Muscle of leg (tissue), 11 donors: ENCODE data around the gene LCLAT1. TPM values are rescaled to one million over a fixed set of nuclear protein-coding genes. Genes with fewer than 3 reads are reported as not detected.

Experiments used
- DNase-seq: peaks from one replicate; pipeline ENCODE4 v3.0.0; 2013
- H3K27ac ChIP-seq: one replicate; pipeline ENCODE4 v1.5.1; 2013; ENCODE audit warnings: mild to moderate bottlenecking, low read length, control low read depth
- H3K27me3 ChIP-seq: one replicate; pipeline ENCODE4 v1.6.1; 2013; ENCODE audit warnings: low read length; ENCODE audit not compliant: control insufficient read depth, insufficient read depth
- H3K36me3 ChIP-seq: one replicate; pipeline ENCODE4 v1.6.1; 2013; ENCODE audit warnings: low read length; ENCODE audit not compliant: control insufficient read depth, insufficient read depth
- H3K4me1 ChIP-seq: one replicate; pipeline ENCODE4 v1.6.1; 2013; ENCODE audit warnings: low read length; ENCODE audit not compliant: control insufficient read depth, insufficient read depth
- H3K4me3 ChIP-seq: one replicate; pipeline ENCODE4 v1.5.1; 2013; ENCODE audit warnings: low read length, control low read depth
- H3K9me3 ChIP-seq: replicated peaks from 2 replicates; pipeline ENCODE4 v1.6.1; 2013; ENCODE audit warnings: low read depth, low read length; ENCODE audit not compliant: control insufficient read depth
- WGBS: methylation state at CpG from one replicate; pipeline ENCODE4 v1.1.5; 2013; ENCODE audit warnings: missing lambda C conversion rate; ENCODE audit not compliant: insufficient coverage; 5-methylcytosine and 5-hydroxymethylcytosine counted together
- polyA plus RNA-seq, 8 donors: library from polyadenylated mRNA; unstranded; fragments of 120-200 nt; gene quantifications; one replicate each; pipeline versions ENCODE4 v1.2.1 to v1.2.3, GENCODE V29; 2013; ENCODE audit warnings: inconsistent platforms in 1 of 8, low replicate concordance in 1 of 8; ENCODE audit not compliant: insufficient read length in 8 of 8, insufficient read depth in 1 of 8
- total RNA-seq: library from RNA; stranded (reverse); fragments of 120-200 nt; gene quantifications from one replicate; pipeline ENCODE4 v1.2.4, GENCODE V29; 2013

LCLAT1 gene
- total and polyA plus RNA-seq, 9 donors = 5.8 to 9.9 (median 7.0) TPM

DNA sequence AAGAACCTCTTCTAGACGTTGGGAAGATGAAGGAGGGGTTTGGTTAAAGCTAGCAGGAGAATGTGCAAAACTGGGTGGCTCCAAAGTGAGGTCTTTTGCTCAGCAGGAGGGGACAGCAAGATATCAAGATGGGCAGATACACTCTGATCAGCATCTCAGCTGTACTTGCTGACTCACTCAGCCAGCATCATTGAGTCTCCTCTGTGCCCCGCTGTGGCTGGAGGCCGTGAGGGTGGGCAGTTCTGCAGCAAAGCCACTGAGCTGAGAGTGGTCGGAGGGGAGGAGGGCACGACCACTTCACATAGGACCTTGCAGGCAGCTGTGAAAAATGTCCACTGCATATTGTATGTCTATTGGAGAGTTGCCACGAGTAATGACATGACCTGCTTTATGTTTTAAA is 208.2 kb downstream of the LCLAT1 start:
- WGBS = 60% methylated on average over 5 of the region's 6 CpGs
- Histone ChIP-seq H3K27me3 (no peaks in the 10 kb centered on the region), H3K36me3 (no peaks in the 10 kb centered on the region), H3K27ac (peak overlapping the region; percentile 71), H3K9me3 (no peaks in the 10 kb centered on the region), H3K4me1 (peaks cover 24% of the 10 kb centered on the region), H3K4me3 (no peak overlapping the region)
- DNase-seq = no peak

DNA sequence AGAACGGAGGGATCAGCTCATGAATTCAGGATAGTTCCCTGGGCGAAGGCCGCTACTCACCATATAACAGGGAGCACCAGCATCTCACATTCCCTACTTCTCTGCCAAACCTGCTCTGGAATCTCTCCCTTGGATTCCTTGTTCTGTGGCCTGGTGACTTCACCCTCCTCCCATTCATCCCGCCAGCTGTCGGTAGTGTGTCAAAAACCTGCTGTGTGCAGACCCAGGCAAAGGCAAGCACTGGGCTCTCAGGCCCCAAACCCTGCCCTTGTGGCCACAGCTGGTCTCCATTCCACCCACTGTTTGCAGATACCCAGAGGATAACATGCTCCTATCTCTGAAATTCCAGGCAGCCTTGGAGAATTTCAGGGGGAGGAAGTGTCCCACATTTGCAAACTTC is 208.6 kb downstream of the LCLAT1 start:
- Histone ChIP-seq H3K36me3 (no peaks in the 10 kb centered on the region), H3K4me1 (peaks cover 28% of the 10 kb centered on the region), H3K27ac (peak overlapping the region; percentile 71), H3K27me3 (no peaks in the 10 kb centered on the region), H3K9me3 (no peaks in the 10 kb centered on the region), H3K4me3 (no peak overlapping the region)
- WGBS = 86% methylated on average over 1 of the region's 5 CpGs
- DNase-seq = peak; percentile 84

DNA sequence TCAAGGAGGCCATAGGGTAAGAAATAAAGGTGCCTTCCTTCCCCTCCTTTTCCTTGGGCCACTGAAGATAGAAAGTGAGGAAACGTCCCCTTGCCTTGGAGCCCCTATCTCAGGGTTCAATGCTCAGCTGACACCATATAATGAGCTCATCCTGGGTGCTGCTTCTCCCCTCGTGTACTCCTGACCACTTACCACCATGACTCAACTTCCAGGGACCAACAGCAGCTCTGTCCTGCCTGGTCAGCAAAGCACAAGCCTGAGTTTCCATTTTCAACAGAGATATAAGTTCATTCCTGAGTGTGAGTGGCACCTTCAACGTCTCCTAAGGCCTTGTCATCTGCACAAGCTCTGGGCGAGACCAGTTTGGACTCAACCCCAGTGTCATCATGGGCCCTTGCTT is 209.0 kb downstream of the LCLAT1 start:
- DNase-seq = no peak
- H3K9me3 ChIP-seq = no peaks in the 10 kb centered on the region
- H3K4me1 ChIP-seq = peaks cover 32% of the 10 kb centered on the region
- H3K36me3 ChIP-seq = no peaks in the 10 kb centered on the region
- peak overlapping the region; percentile 64 for H3K27ac ChIP-seq
- no peak overlapping the region for H3K4me3 ChIP-seq
- 61% methylated on average over 4 of the region's 4 CpGs for WGBS
- no peaks in the 10 kb centered on the region for H3K27me3 ChIP-seq

DNA sequence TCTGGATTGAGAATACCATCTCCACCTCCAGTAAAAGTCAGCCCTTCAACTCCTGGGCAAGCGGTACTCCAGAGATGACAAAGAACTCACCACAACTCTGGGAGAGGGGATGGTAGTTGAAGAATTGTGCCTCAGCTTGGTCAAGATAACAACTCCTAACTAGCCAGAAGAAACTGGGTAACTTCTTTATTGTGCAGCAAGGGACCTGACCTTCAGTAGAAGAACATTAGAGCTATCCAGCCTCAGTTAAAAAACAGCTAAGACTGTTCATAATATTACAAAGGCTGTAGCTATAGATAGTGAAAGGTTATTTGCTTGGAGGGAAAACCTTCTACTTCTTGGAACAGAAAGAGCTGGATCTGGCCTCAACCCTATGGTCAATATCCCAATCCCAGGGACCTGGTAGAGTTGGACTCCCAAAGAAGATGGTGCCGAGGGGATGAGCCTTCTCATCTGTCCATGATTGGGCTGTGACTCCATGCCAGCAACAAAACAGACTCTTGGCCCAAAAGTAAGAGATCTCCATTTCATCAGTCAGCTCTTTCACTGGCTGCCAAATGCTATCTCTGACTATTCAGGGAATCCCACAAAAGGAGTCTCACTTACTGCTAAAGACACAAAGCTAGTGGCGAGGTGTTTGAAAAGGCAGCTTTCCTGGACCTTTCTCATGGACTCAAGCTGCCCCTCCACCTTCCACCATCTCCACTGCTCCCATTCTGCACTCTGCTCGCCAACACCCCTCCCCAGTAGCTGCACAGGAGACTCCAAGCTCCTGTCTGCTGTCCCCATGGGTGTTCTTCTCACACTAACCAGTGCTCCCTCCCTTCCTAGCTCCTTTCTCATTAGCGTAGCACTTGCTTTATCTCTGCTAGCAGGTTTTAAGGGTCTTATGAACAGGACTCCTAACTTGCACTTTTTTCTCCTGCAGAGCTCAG is 214.4 kb downstream of the LCLAT1 start:
- Histone ChIP-seq H3K4me1 (peaks cover 56% of the 10 kb centered on the region), H3K27ac (peak overlapping the region; percentile 74), H3K9me3 (no peaks in the 10 kb centered on the region), H3K27me3 (no peaks in the 10 kb centered on the region), H3K36me3 (no peaks in the 10 kb centered on the region), H3K4me3 (no peak overlapping the region)
- peak; percentile 47 for DNase-seq
- WGBS = 63% methylated on average over 2 of the region's 5 CpGs

DNA sequence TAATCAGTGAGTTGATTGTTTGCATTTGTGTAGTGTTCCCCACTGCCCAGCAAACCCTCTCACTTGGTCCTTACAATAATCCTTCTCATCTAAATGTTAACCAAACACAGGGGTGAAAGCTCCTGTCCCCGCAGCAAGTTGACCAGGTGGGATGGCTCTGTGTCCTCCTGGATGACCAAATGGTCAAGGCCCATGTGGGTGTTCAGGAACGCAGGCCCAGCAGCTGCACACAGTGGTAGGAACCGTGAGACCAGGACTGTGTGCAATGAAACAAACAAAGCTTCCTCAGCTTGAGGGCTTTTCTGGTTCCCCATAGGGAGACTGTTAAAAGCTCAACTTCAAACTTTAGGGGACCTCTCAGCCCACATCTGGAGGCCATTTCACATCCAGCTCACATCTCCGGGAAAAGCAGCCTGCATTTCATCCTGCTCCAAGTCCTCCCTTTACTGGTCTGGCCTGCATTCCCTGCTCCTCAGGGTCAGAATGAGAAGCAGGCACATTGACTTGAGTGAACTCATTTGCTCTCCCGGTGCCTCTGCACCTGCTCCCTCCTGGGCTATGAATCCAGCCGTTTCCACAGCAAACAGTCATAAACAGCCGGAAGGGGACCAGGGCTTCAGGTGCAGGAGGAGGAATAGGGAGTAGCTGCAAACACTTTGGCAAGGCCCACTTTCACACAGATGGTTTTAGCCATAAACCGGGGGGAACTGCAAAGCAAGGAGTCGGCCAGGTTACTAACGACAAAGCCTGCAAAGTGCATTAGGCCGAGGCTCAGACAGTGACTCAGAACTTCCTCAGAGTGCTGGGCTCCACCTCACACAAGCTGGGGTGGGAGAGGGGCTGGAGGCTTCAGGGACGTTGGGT is 215.5 kb downstream of the LCLAT1 start:
- DNase-seq = peak; percentile 99
- WGBS = 19% methylated on average over 9 of the region's 12 CpGs
- Histone ChIP-seq H3K36me3 (no peaks in the 10 kb centered on the region), H3K27me3 (no peaks in the 10 kb centered on the region), H3K9me3 (no peaks in the 10 kb centered on the region), H3K4me3 (no peak overlapping the region), H3K4me1 (peaks cover 56% of the 10 kb centered on the region), H3K27ac (peak overlapping the region; percentile 74)

DNA sequence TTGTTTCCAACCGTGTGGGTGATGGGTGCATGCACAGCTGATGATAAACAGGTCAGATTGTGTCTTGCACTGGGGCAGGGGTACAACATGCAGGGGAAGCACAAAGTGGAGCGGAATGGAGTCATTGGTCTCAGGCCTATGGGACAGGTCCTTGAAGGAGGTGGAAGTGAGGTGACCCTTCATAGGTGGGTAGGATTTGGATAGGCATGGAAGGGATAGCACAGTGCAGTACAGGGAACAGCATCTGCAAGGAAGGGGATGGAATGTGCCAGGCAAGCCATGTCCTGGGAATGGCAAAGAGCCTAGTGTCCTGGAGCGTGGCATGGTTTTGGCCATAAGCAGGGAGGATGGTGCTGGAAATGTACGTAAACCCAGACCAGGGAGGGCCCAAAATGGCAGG is 216.3 kb downstream of the LCLAT1 start:
- peak overlapping the region; percentile 74 for H3K27ac ChIP-seq
- no peaks in the 10 kb centered on the region for H3K36me3 ChIP-seq
- no peak for DNase-seq
- no peaks in the 10 kb centered on the region for H3K9me3 ChIP-seq
- H3K4me3 ChIP-seq = no peak overlapping the region
- peaks cover 56% of the 10 kb centered on the region for H3K4me1 ChIP-seq
- 85% methylated on average over 3 of the region's 4 CpGs for WGBS
- no peaks in the 10 kb centered on the region for H3K27me3 ChIP-seq

DNA sequence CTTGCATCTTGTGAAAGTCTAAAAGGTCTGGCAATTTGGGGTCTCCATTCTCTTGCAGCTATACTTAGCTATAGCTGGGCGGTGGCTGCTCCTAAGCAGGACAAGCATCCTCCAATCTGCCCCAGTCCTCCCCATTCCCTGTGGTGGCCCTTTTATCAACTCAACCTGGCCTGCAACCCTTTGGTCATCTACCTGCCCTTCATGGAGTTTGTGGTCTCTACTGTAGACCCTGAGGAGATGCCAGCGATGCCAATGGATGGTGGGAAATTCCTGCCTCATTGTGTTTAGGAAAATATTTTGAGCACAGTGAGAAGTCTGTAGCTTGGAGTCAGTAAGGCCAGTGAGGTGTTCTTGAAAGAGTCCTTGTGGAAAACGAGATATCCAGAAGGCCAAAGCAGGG is 216.8 kb downstream of the LCLAT1 start:
- H3K36me3 ChIP-seq = no peaks in the 10 kb centered on the region
- 91% methylated on average over 2 of the region's 3 CpGs for WGBS
- H3K4me1 ChIP-seq = peaks cover 56% of the 10 kb centered on the region
- no peak for DNase-seq
- H3K27ac ChIP-seq = peak overlapping the region; percentile 83
- H3K27me3 ChIP-seq = no peaks in the 10 kb centered on the region
- H3K4me3 ChIP-seq = no peak overlapping the region
- no peaks in the 10 kb centered on the region for H3K9me3 ChIP-seq

DNA sequence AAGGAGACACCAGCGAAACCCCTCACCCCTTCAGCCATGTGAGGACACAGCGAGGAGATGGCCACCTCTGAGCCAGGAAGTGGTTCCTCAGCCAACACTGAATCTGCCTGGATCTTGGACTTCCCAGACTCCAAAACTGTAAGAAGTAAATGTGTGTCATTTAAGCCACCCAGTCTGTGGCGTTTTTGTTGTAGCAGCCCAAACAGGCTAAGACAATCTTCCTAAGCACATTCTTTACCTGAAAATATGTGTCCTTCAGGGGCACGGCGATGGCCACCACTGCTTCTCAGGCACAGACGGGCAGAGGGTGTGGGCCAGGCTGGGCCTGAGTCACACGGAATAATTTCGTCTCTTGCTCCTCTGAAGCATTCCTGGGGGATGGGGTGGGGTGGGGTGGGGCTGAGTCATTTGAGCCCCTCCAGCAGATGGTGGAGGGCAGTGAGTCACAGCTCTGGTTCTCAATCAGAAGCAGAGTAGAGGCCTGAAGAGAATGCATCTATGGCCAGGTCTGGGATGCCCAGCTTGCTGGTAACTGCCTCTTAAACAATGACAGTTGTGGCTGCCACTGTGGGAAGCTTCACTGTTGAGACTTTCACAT is 217.8 kb downstream of the LCLAT1 start:
- Histone ChIP-seq H3K4me1 (peaks cover 56% of the 10 kb centered on the region), H3K9me3 (peaks cover 8% of the 10 kb centered on the region), H3K27me3 (no peaks in the 10 kb centered on the region), H3K27ac (peak overlapping the region; percentile 84), H3K4me3 (no peak overlapping the region), H3K36me3 (no peaks in the 10 kb centered on the region)
- WGBS = 69% methylated on average over 5 of the region's 8 CpGs
- DNase-seq = peak; percentile 62

DNA sequence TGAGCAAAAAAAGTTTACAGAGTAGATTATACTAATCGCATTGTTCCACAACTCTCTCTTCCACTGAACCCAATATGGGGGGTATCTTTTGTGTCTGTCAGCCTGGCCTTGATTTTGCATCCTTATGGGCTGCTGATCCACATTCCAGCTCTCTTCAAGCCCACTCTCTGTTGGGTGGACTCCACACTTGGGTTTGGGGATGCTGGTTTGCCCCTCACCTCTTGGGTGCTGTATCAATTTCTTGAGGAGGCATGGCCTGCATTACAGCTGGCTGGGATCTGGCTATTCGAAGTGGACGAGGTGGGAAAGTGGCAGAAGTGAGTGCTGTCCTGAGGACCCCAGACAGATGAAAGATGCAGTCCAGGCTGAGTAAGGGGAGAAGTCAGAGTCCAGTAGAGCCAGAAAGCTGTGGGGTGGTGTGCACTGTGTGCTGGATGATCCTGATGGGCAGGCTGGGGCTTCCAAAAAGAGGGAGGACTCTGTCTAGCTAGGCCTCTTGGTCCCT is 218.8 kb downstream of the LCLAT1 start:
- H3K9me3 ChIP-seq = peaks cover 11% of the 10 kb centered on the region
- no peaks in the 10 kb centered on the region for H3K27me3 ChIP-seq
- no peak overlapping the region for H3K4me3 ChIP-seq
- whole genome bisulfite sequencing = 79% methylated on average over 2 of the region's 3 CpGs
- DNase-seq = no peak
- peaks cover 51% of the 10 kb centered on the region for H3K4me1 ChIP-seq
- peak overlapping the region; percentile 84 for H3K27ac ChIP-seq
- no peaks in the 10 kb centered on the region for H3K36me3 ChIP-seq
